ENCODE data around the gene MAS1L.

MAS1L gene, protein sequence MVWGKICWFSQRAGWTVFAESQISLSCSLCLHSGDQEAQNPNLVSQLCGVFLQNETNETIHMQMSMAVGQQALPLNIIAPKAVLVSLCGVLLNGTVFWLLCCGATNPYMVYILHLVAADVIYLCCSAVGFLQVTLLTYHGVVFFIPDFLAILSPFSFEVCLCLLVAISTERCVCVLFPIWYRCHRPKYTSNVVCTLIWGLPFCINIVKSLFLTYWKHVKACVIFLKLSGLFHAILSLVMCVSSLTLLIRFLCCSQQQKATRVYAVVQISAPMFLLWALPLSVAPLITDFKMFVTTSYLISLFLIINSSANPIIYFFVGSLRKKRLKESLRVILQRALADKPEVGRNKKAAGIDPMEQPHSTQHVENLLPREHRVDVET

DNA sequence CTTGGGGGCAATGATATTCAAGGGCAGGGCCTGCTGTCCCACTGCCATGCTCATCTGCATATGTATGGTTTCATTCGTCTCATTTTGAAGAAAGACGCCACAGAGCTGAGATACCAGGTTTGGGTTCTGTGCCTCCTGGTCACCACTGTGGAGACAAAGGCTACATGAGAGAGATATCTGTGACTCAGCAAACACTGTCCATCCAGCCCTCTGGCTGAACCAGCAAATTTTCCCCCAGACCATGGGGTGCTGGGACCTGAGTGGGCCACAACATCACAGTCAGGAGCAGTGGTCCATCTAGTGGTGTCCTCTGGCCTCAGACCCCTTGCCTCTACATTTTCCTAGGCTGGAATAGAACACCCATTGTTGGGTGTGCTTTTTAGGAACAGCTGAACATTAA is at the start of gene MAS1L:
Gene MAS1L, minus strand, starts transcription at position 297 of the 400 bp plus-strand sequence. Its CDS starts 54 bp downstream, at position 243.
- H3K4me1 ChIP-seq: no peaks in the 10 kb centered on the region
- no peak within 1 kb of the TSS for H3K27ac ChIP-seq
- TF ChIP-seq, protein P1, sequence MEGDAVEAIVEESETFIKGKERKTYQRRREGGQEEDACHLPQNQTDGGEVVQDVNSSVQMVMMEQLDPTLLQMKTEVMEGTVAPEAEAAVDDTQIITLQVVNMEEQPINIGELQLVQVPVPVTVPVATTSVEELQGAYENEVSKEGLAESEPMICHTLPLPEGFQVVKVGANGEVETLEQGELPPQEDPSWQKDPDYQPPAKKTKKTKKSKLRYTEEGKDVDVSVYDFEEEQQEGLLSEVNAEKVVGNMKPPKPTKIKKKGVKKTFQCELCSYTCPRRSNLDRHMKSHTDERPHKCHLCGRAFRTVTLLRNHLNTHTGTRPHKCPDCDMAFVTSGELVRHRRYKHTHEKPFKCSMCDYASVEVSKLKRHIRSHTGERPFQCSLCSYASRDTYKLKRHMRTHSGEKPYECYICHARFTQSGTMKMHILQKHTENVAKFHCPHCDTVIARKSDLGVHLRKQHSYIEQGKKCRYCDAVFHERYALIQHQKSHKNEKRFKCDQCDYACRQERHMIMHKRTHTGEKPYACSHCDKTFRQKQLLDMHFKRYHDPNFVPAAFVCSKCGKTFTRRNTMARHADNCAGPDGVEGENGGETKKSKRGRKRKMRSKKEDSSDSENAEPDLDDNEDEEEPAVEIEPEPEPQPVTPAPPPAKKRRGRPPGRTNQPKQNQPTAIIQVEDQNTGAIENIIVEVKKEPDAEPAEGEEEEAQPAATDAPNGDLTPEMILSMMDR (IDR thresholded peaks at IDR 0.05): no peak
- H2AFZ ChIP-seq: no peak within 1 kb of the TSS
- no peaks in the 10 kb centered on the region for H3K36me3 ChIP-seq (ENCODE audit: control insufficient read depth, insufficient read depth, low read length)
- H3K9me3 ChIP-seq (ENCODE audit: control insufficient read depth, low read length): no peaks in the 10 kb centered on the region
- H3K79me2 ChIP-seq: no peaks in the 10 kb centered on the region
- H3K9ac ChIP-seq: no peak within 1 kb of the TSS
- H3K4me2 ChIP-seq (ENCODE audit: low read length): no peak within 1 kb of the TSS
- H3K27me3 ChIP-seq (ENCODE audit: control insufficient read depth, insufficient read depth, low read length): no peaks in the 10 kb centered on the region
- H3K4me3 ChIP-seq (ENCODE audit: low read depth, low read length): no peak within 1 kb of the TSS

- TF ChIP-seq, protein P1 (IDR thresholded peaks at IDR 0.05): no peak
- Histone ChIP-seq H3K9ac (no peak overlapping the region), H3K79me2 (no peaks in the 10 kb centered on the region)
These were observed 44.7 kb upstream of the MAS1L start for GRCh38 chr6:29532320-29532951.

GRCh38 chr6:29531668-29532067 is 43.9 kb upstream of the MAS1L start:
- TF ChIP-seq, protein P1 (IDR thresholded peaks at IDR 0.05): no peak
- H3K9me3 ChIP-seq (ENCODE audit: control insufficient read depth, low read length): no peaks in the 10 kb centered on the region

More at GRCh38 chr6:29532320-29532951, 44.7 kb upstream of the MAS1L start:
- Histone ChIP-seq H3K4me3 (ENCODE audit: low read depth, low read length) (no peak overlapping the region), H2AFZ (no peak overlapping the region), H3K9me3 (ENCODE audit: control insufficient read depth, low read length) (no peaks in the 10 kb centered on the region), H3K4me1 (no peaks in the 10 kb centered on the region), H3K36me3 (ENCODE audit: control insufficient read depth, insufficient read depth, low read length) (no peaks in the 10 kb centered on the region), H3K27ac (no peak overlapping the region), H3K4me2 (ENCODE audit: low read length) (no peak overlapping the region), H3K27me3 (ENCODE audit: control insufficient read depth, insufficient read depth, low read length) (no peaks in the 10 kb centered on the region)

DNA sequence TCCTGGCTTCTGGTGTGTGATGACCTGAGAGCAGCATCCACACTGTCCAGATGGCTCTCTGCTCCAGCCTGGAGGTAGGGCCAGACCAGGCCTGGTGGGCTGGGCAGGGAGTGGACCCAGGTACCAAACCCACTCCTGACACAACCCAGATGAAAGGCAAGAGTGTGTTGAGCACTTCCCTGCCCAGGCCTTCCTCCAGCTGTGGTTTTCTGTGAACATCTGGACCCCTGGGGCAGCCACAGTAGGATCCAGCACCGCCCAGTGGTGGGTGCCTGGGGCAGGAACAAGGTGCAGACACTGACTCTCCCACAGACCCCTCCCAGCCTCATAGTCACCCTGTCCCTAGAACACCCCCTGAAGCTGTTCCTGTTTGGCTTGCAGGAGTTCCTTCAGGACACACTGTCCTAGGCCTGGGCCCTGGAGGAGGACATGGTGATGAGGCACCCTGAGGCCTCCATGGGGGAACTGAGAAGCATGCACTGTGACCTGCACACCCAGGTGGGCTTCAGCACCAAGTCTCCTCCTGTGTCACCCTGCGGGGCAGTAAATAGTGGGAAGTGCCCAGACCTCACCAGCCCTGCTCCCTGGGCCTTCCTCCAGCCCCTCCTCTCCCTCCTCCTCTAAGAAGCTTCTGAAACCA is 43.0 kb upstream of the MAS1L start:
- H3K4me1 ChIP-seq: no peaks in the 10 kb centered on the region
- no peak overlapping the region for H3K9ac ChIP-seq
- H3K27me3 ChIP-seq (ENCODE audit: control insufficient read depth, insufficient read depth, low read length): no peaks in the 10 kb centered on the region
- no peak overlapping the region for H3K4me3 ChIP-seq (ENCODE audit: low read depth, low read length)
- no peak overlapping the region for H2AFZ ChIP-seq
- H3K9me3 ChIP-seq (ENCODE audit: control insufficient read depth, low read length): no peaks in the 10 kb centered on the region
- no peak overlapping the region for H3K4me2 ChIP-seq (ENCODE audit: low read length)
- TF ChIP-seq, protein P1 (IDR thresholded peaks at IDR 0.05): no peak
- H3K79me2 ChIP-seq: no peaks in the 10 kb centered on the region
- no peak overlapping the region for H3K27ac ChIP-seq
- no peaks in the 10 kb centered on the region for H3K36me3 ChIP-seq (ENCODE audit: control insufficient read depth, insufficient read depth, low read length)

More at GRCh38 chr6:29531668-29532067, 43.9 kb upstream of the MAS1L start:
- no peaks in the 10 kb centered on the region for H3K36me3 ChIP-seq (ENCODE audit: control insufficient read depth, insufficient read depth, low read length)
- no peaks in the 10 kb centered on the region for H3K79me2 ChIP-seq
- H3K4me2 ChIP-seq (ENCODE audit: low read length): no peak overlapping the region
- no peak overlapping the region for H3K27ac ChIP-seq
- H3K4me3 ChIP-seq (ENCODE audit: low read depth, low read length): no peak overlapping the region
- H3K4me1 ChIP-seq: no peaks in the 10 kb centered on the region
- H3K27me3 ChIP-seq (ENCODE audit: control insufficient read depth, insufficient read depth, low read length): no peaks in the 10 kb centered on the region
- no peak overlapping the region for H2AFZ ChIP-seq
- H3K9ac ChIP-seq: no peak overlapping the region
